SK-N-MC (cell line): ENCODE results near the gene SLC16A11.

Experiments used
- DNase-seq: peaks from one replicate; pipeline ENCODE4 v3.0.0-alpha.2; 2011; ENCODE audit warnings: low read depth, low spot score
- H3K27ac ChIP-seq: fragments of 200-600 bp; sonication (generic); 2 replicates; pipeline ENCODE4 v1.5.1; 2016; ENCODE audit warnings: mixed run types
- H3K36me3 ChIP-seq: fragments of 200-600 bp; sonication (generic); 2 replicates; pipeline ENCODE4 v1.6.1; 2017; ENCODE audit warnings: antibody characterized with exemption, low read length, mixed read lengths; ENCODE audit not compliant: insufficient read depth
- H3K4me3 ChIP-seq: fragments of 200-600 bp; sonication (generic); 2 replicates; pipeline ENCODE4 v1.5.1; 2016
- H3K9ac ChIP-seq: fragments of 200-600 bp; sonication (generic); 2 replicates; pipeline ENCODE4 v1.8.0; 2017; ENCODE audit warnings: mixed run types, mixed read lengths; ENCODE audit not compliant: insufficient read length
- H3K9me3 ChIP-seq: fragments of 200-600 bp; sonication (generic); 2 replicates; pipeline ENCODE4 v1.6.1; 2017; ENCODE audit warnings: low read depth, mild to moderate bottlenecking, antibody characterized with exemption, low read length, moderate library complexity, mixed read lengths
- EZH2 ChIP-seq: fragments of 200-600 bp; sonication (generic); IDR thresholded peaks from one replicate; pipeline ENCODE4 v1.6.1; 2017; ENCODE audit warnings: antibody characterized with exemption
- FOXP2 ChIP-seq: optimal IDR thresholded peaks from 2 replicates; pipeline ENCODE3; 2011; ENCODE audit warnings: mild to moderate bottlenecking, moderate library complexity; ENCODE audit not compliant: insufficient read depth; ENCODE audit errors: extremely low read length, control extremely low read depth
- POLR2AphosphoS5 ChIP-seq: IDR thresholded peaks from 2 replicates; pipeline ENCODE4 v1.6.1; 2012; ENCODE audit warnings: mild to moderate bottlenecking, low read depth, low read length, borderline replicate concordance

Gene SLC16A11

GRCh38 chr17:7079581-7080455 lies 35.9 kb upstream of the SLC16A11 start, which contains the start of gene CLEC10A:
Gene CLEC10A, minus strand, starts transcription at chr17:7080251. Its CDS starts 1,439 bp downstream, at chr17:7078812.
- H3K9me3 ChIP-seq: no peaks in the 10 kb centered on the region
- DNase-seq: no peak
- H3K36me3 ChIP-seq: no peaks in the 10 kb centered on the region
- H3K9ac ChIP-seq: no peak within 1 kb of the TSS
- H3K27ac ChIP-seq: no peak within 1 kb of the TSS
- H3K4me3 ChIP-seq: no peak within 1 kb of the TSS
- TF ChIP-seq EZH2: no peak
- no peak for TF ChIP-seq FOXP2
- no peak for TF ChIP-seq POLR2AphosphoS5

DNA sequence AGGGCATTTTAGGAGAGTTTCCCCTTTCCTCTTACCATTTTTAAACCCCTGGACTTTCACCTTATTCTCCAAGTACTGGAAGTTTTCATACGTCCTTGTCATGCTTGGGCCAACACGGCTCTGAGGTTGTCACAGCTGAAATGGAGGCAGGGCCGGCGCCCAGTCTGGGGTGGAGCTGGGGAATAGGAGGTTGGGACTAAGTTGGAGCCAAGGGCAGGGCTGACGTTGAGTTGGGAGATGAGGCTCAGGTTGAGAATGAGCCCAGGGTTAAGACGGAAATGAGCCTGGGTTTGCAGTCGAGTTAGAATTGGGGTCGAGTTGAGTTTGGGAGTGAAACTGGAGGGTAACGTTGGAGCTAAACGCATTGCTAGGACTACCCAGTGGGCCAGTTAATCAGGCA lies 34.8 kb upstream of the SLC16A11 start:
- Histone ChIP-seq H3K27ac (no peak overlapping the region), H3K36me3 (no peaks in the 10 kb centered on the region), H3K4me3 (no peak overlapping the region), H3K9me3 (no peaks in the 10 kb centered on the region), H3K9ac (no peak overlapping the region)
- no peak for DNase-seq
- TF ChIP-seq FOXP2: no peak
- no peak for TF ChIP-seq POLR2AphosphoS5
- TF ChIP-seq EZH2: no peak

DNA sequence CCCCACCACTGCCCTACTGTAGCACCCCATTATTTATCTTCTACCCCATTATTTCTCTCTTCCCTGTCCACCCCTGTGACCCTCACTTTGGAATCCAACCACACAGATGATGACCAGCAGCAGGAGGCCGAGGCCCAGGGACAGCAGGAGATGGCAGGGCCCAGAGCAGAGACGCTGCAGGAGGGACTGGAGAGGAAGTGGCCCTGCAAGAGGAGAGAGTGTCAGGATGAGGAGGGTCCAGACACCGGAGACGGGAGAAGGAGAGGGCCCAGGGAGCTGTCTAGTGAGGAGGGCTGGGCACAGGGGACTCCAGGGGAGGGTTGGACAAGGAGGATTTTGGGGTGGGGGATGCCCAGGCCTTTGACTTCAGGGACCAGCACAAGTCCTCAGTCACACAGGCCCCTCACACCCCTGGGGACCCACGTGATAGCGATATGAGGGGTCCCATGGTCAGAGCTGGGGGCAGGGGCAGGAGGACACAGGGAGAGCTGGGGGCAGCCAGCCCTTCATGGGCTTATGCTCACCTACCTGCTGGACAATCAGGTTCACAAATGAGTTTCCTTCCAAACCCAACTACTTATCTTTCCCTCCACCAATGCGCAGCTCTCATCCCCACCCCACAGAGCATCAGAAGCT lies 34.1 kb upstream of the SLC16A11 start:
- Histone ChIP-seq H3K36me3 (no peaks in the 10 kb centered on the region), H3K9me3 (no peaks in the 10 kb centered on the region), H3K9ac (no peak overlapping the region), H3K4me3 (no peak overlapping the region), H3K27ac (no peak overlapping the region)
- DNase-seq: no peak
- no peak for TF ChIP-seq EZH2
- no peak for TF ChIP-seq FOXP2
- TF ChIP-seq POLR2AphosphoS5: no peak

- TF ChIP-seq EZH2 (no peak), FOXP2 (no peak), POLR2AphosphoS5 (no peak)
- no peak overlapping the region for H3K27ac ChIP-seq
- no peaks in the 10 kb centered on the region for H3K36me3 ChIP-seq
- H3K9ac ChIP-seq: no peak overlapping the region
- no peaks in the 10 kb centered on the region for H3K9me3 ChIP-seq
- no peak for DNase-seq
- H3K4me3 ChIP-seq: no peak overlapping the region
Observed at GRCh38 chr17:7074931-7075330, 31.0 kb upstream of the SLC16A11 start.

- Histone ChIP-seq H3K27ac (no peak overlapping the region), H3K9me3 (no peaks in the 10 kb centered on the region; the same call in 1 of the 2 replicates), H3K9ac (no peak overlapping the region), H3K36me3 (no peaks in the 10 kb centered on the region), H3K4me3 (no peak overlapping the region)
- DNase-seq: no peak
- TF ChIP-seq EZH2 (no peak), POLR2AphosphoS5 (no peak), FOXP2 (no peak)
Observed at GRCh38 chr17:7072406-7072805, 28.5 kb upstream of the SLC16A11 start.

GRCh38 chr17:7070712-7071111 lies 26.8 kb upstream of the SLC16A11 start:
- TF ChIP-seq FOXP2 (no peak), EZH2 (no peak), POLR2AphosphoS5 (no peak)
- Histone ChIP-seq H3K9me3 (no peaks in the 10 kb centered on the region; the same call in 1 of the 2 replicates), H3K9ac (no peak overlapping the region), H3K27ac (no peak overlapping the region), H3K36me3 (no peaks in the 10 kb centered on the region), H3K4me3 (no peak overlapping the region)
- DNase-seq: no peak

DNA sequence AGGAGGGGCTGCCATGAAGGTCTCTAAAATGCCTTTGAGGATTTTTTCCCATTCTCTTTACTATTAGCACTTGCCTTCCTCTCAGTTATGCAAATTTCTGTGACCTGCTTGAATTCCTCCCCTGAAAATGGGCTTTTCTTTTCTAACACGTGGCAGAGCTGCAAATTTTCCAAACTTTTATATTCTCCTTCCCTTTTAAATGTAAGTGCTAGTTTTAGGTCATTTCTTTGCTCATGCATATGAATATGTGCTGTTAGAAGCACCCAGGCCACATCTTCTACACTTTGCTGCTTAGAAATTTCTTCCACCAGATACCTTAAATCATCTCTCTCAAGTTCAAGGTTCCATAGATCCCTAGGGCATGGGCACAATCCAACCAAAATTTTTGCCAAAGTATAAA lies 24.4 kb upstream of the SLC16A11 start:
- no peak for TF ChIP-seq FOXP2
- TF ChIP-seq POLR2AphosphoS5: no peak
- TF ChIP-seq EZH2: no peak
- DNase-seq: no peak
- Histone ChIP-seq H3K9me3 (no peaks in the 10 kb centered on the region; the same call in 1 of the 2 replicates), H3K4me3 (no peak overlapping the region), H3K27ac (no peak overlapping the region), H3K36me3 (no peaks in the 10 kb centered on the region), H3K9ac (no peak overlapping the region)

- Histone ChIP-seq H3K36me3 (no peaks in the 10 kb centered on the region), H3K27ac (no peak overlapping the region), H3K4me3 (no peak overlapping the region), H3K9ac (no peak overlapping the region), H3K9me3 (no peaks in the 10 kb centered on the region; the same call in 1 of the 2 replicates)
- no peak for TF ChIP-seq FOXP2
- no peak for TF ChIP-seq EZH2
- TF ChIP-seq POLR2AphosphoS5: no peak
- DNase-seq: no peak
Observed at GRCh38 chr17:7067198-7067597, 23.3 kb upstream of the SLC16A11 start.
